NCI-H2196 treated with DMSO at 0.1 percent for 48 hours (cell line): Measurements from ENCODE around the gene TMEM151B.
"Not testable (repeated sequence)": the region's sequence is repeated elsewhere in the genome, so short reads cannot be mapped to it uniquely, and the experiment has no call there.

Experiments
- DNase-seq: peaks from one replicate; lab custom pipeline; 2025; ENCODE audit not compliant: unreplicated experiment; lab: John Stamatoyannopoulos, UW

TMEM151B gene

GRCh38 chr6:44269921-44270525, at the start of gene TMEM151B:
TMEM151B (plus strand) TSS chr6:44270450; CDS start chr6:44270743, 293 bp downstream.
- DNase-seq, result no peak

- DNase-seq, result no peak
Observed at GRCh38 chr6:44220913-44221290, 49.3 kb upstream of the TMEM151B start.

GRCh38 chr6:44221291-44221960, 48.8 kb upstream of the TMEM151B start:
- peak; percentile 83 for DNase-seq

- no peak for DNase-seq
Observed at GRCh38 chr6:44221961-44222335, 48.3 kb upstream of the TMEM151B start.

- DNase-seq, result no peak
Observed at GRCh38 chr6:44222486-44223318, 47.5 kb upstream of the TMEM151B start.

- peak; percentile 45 for DNase-seq
Observed at GRCh38 chr6:44223319-44224028, 46.8 kb upstream of the TMEM151B start, which contains the start of gene SLC29A1. SLC29A1 (plus strand) TSS chr6:44223595; CDS start chr6:44227314, 3,719 bp downstream.

GRCh38 chr6:44224029-44224964, 46.0 kb upstream of the TMEM151B start:
- no peak for DNase-seq

GRCh38 chr6:44224965-44225305, 45.3 kb upstream of the TMEM151B start:
- DNase-seq, result no peak

GRCh38 chr6:44225579-44226325, 44.5 kb upstream of the TMEM151B start:
- no peak for DNase-seq

- DNase-seq, result no peak
Observed at GRCh38 chr6:44226368-44227147, 43.7 kb upstream of the TMEM151B start.

- no peak for DNase-seq
Observed at GRCh38 chr6:44227148-44227793, 43.0 kb upstream of the TMEM151B start.

- no peak for DNase-seq
Observed at GRCh38 chr6:44228031-44228430, 42.2 kb upstream of the TMEM151B start.

- no peak for DNase-seq
Observed at GRCh38 chr6:44228433-44228832, 41.8 kb upstream of the TMEM151B start.

- DNase-seq, result no peak
Observed at GRCh38 chr6:44228836-44229235, 41.4 kb upstream of the TMEM151B start.

- DNase-seq, result no peak
Observed at GRCh38 chr6:44229376-44230033, 40.7 kb upstream of the TMEM151B start.

GRCh38 chr6:44230034-44230675, 40.1 kb upstream of the TMEM151B start:
- no peak for DNase-seq

- not testable (repeated sequence) for DNase-seq
Observed at GRCh38 chr6:44231426-44231825, 38.8 kb upstream of the TMEM151B start.
